Endothelial cell of umbilical vein (primary cell): Measurements from ENCODE around the gene KIF2C. TPM values are rescaled to one million over a fixed set of nuclear protein-coding genes. Genes with fewer than 3 reads are reported as not detected.

Experiments
- BruUV-seq: library from RNA; stranded (reverse); fragments of 400-500 nt; replicated peaks from 2 replicates; lab custom pipeline; 2021; lab: Mats Ljungman, UMichigan
- CTCF ChIA-PET: fragments of 300-600, 350-600 bp; sonication (Branson Sonifier 250); formaldehyde crosslinking; loops from one replicate; lab custom pipeline; 2021; ENCODE audit warnings: antibody characterized with exemption, inconsistent platforms; lab: Charles Lee
- POLR2A ChIA-PET: fragments of 300-600, 350-600 bp; sonication (Branson Sonifier 250); formaldehyde crosslinking; loops from one replicate; lab custom pipeline; 2021; ENCODE audit warnings: antibody characterized with exemption, inconsistent platforms; lab: Charles Lee
- DNase-seq: peaks from one replicate; pipeline ENCODE4 v3.0.0-alpha.2; 2011; ENCODE audit warnings: low read depth, low spot score
- FAIRE-seq: peaks from 2 replicates; lab custom pipeline; 2011; peaks lifted over from hg19 to GRCh38; lab: Jason Lieb, UNC
- H2AFZ ChIP-seq: 2 replicates; pipeline ENCODE4 v1.6.0; 2012; ENCODE audit warnings: low read depth, low read length, control low read depth, inconsistent platforms
- H3K27ac ChIP-seq: 2 replicates; pipeline ENCODE4 v1.5.1; 2011; ENCODE audit warnings: low read depth, mild to moderate bottlenecking, control low read depth, low read length, moderate library complexity; ENCODE audit not compliant: insufficient read depth
- H3K27me3 ChIP-seq, 2 experiments: 2 replicates each; pipeline versions ENCODE4 v1.6.0 to v1.6.1; 2011; ENCODE audit warnings: low read length in 2 of 2, mixed read lengths in 1 of 2; ENCODE audit not compliant: control insufficient read depth in 2 of 2, insufficient read depth in 2 of 2
- H3K36me3 ChIP-seq, 2 experiments: 2 replicates in 1 of 2; 3 replicates in 1 of 2; pipeline ENCODE4 v1.5.1; 2011; ENCODE audit warnings: low read length in 2 of 2, mild to moderate bottlenecking in 1 of 2, moderate library complexity in 1 of 2; ENCODE audit not compliant: control insufficient read depth in 2 of 2, insufficient read depth in 2 of 2; ENCODE audit errors: extremely low read depth in 1 of 2
- H3K4me1 ChIP-seq: 3 replicates; pipeline ENCODE4 v1.5.1; 2011; ENCODE audit warnings: mild to moderate bottlenecking, low read length; ENCODE audit not compliant: control insufficient read depth, insufficient read depth; ENCODE audit errors: extremely low read depth
- H3K4me2 ChIP-seq: 2 replicates; pipeline ENCODE4 v1.6.1; 2011; ENCODE audit warnings: low read length, control low read depth, mixed read lengths; ENCODE audit not compliant: insufficient read depth
- H3K4me3 ChIP-seq, 3 experiments: fragments of 200-600 bp in 1 of 3; sonication (generic), shearing (Covaris generic) in 1 of 3; replicated peaks in 1 of 3; 2 replicates each; pipeline ENCODE4 v1.5.1; 2011 to 2016; ENCODE audit warnings: control low read depth in 3 of 3, low read length in 3 of 3, mild to moderate bottlenecking in 2 of 3, inconsistent platforms in 1 of 3, low read depth in 1 of 3, moderate library complexity in 1 of 3; ENCODE audit not compliant: insufficient read depth in 1 of 3
- H3K79me2 ChIP-seq: 2 replicates; pipeline ENCODE4 v1.6.0; 2012; ENCODE audit warnings: low read length, inconsistent platforms; ENCODE audit not compliant: control insufficient read depth, insufficient read depth
- H3K9ac ChIP-seq: replicated peaks from 2 replicates; pipeline ENCODE3; 2011; ENCODE audit warnings: low read length, control low read depth; ENCODE audit not compliant: insufficient read depth; ENCODE audit errors: extremely low read depth
- H3K9me1 ChIP-seq: replicated peaks from 3 replicates; pipeline ENCODE4 v1.6.0; 2011; ENCODE audit warnings: mild to moderate bottlenecking, low read length; ENCODE audit not compliant: control insufficient read depth, insufficient read depth; ENCODE audit errors: extremely low read depth
- H3K9me3 ChIP-seq: replicated peaks from 2 replicates; pipeline ENCODE4 v1.5.1; 2012; ENCODE audit warnings: low read length, inconsistent platforms; ENCODE audit not compliant: control insufficient read depth, insufficient read depth
- H4K20me1 ChIP-seq: replicated peaks from 2 replicates; pipeline ENCODE3; 2011; ENCODE audit warnings: mild to moderate bottlenecking, low read length; ENCODE audit not compliant: control insufficient read depth, insufficient read depth; ENCODE audit errors: extremely low read depth
- GATA2 ChIP-seq: IDR thresholded peaks from 2 replicates; pipeline ENCODE4 v1.7.0; 2011; ENCODE audit warnings: low read depth, mild to moderate bottlenecking, moderate library complexity, mixed read lengths, low read length; ENCODE audit not compliant: insufficient read length, insufficient read depth
- MYC ChIP-seq: IDR thresholded peaks from one replicate; pipeline ENCODE4 v1.6.1; 2011; ENCODE audit warnings: mild to moderate bottlenecking, low read depth, low read length
- POLR2A ChIP-seq: IDR thresholded peaks from 2 replicates; pipeline ENCODE4 v1.6.1; 2012; ENCODE audit warnings: low read depth, mild to moderate bottlenecking, control low read depth, low read length
- POLR2AphosphoS5 ChIP-seq: IDR thresholded peaks from 2 replicates; pipeline ENCODE4 v1.6.1; 2012; ENCODE audit warnings: low read depth, mild to moderate bottlenecking, control low read depth, low read length, moderate library complexity; ENCODE audit not compliant: insufficient read depth
- dilution Hi-C: fragments of 300-500 bp; cut with MboI; formaldehyde crosslinking; loops from one replicate; pipeline ENCODE4 v1.15.0; 2019; ENCODE audit warnings: low sequenced_read_pairs; ENCODE audit not compliant: extremely low pct_ligation_motif_present
- intact Hi-C: fragments of 100-400 bp; cut with micrococcal nuclease; formaldehyde crosslinking; loops from one replicate; pipeline ENCODE4 v1.10.0; 2022
- polyA plus RNA-seq, 4 experiments: library from polyadenylated mRNA; depleted of rRNA in 3 of 4; stranded (reverse) in 3 of 4; unstranded in 1 of 4; fragments of >200 nt; gene quantifications; 2 replicates each; pipeline versions ENCODE4 v1.2.1 to v1.2.3, GENCODE V29; 2011 to 2012; ENCODE audit warnings: missing spikeins in 1 of 4
- total RNA-seq: library from RNA; stranded (reverse); gene quantifications from 2 replicates; pipeline ENCODE4 v1.2.3, GENCODE V29; 2021
- TF ChIP-seq, protein P1 (sequence below), 2 donors: IDR thresholded peaks; 1 replicate in 1 of 2; 2 replicates in 1 of 2; pipeline ENCODE4 v1.5.1; 2011; ENCODE audit warnings: low read length in 2 of 2, mild to moderate bottlenecking in 2 of 2, moderate library complexity in 2 of 2, control low read depth in 1 of 2, inconsistent platforms in 1 of 2, low read depth in 1 of 2; ENCODE audit not compliant: insufficient read depth in 1 of 2; ENCODE audit errors: extremely low read depth in 1 of 2

The KIF2C gene
- total and polyA plus RNA-seq, 2 donors (not counting 3 experiments of a cell fraction or from before 2014, with no cell fraction given), result 27.1 to 53.7 TPM

DNA sequence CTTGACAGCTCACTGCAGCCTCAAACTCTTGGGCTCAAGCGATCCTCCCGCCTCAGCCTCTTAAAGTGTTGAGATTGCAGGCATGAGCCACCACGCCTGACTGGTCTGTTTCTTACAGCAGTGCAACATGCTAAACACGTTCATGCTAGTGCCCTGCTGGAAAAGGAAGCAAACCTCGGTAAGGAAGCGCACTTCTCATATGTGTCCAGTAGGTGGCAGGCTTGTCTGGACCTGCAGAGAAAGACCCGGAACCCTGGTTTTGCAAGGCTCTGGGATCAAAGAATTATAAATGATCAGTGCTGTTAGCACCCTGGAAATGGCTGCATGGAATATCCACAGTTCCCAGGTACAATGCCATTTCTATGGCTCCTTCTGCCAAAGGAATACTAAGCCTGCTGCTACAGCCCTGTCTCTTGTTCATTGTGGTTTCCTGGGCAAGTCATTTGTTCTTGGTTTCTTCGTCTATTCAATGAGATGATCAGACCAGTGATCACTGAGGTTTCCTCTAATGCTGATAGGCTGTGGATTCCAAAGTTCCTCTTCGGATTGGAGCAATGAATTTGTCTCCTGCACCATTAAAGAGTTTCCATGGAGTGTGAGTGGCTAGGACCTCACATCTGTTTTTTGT lies 24.6 kb upstream of the KIF2C start:
- Histone ChIP-seq H4K20me1 (no peaks in the 10 kb centered on the region), H3K9me1 (no peaks in the 10 kb centered on the region), H3K36me3 (no peaks in the 10 kb centered on the region), H3K4me2 (no peak overlapping the region), H3K9ac (no peak overlapping the region), H3K9me3 (no peaks in the 10 kb centered on the region), H3K79me2 (no peaks in the 10 kb centered on the region), H2AFZ (peak overlapping the region; percentile 82), H3K27ac (no peak overlapping the region), H3K4me3 (no peak overlapping the region), H3K27me3 (peaks cover 4 to 7% of the 10 kb centered on the region in 2 experiments), H3K4me1 (no peaks in the 10 kb centered on the region)
- POLR2A ChIA-PET, result no interaction called here
- intact Hi-C loops (loop anchor here (2.0 kb wide), 1 partner anchor 14 kb away; no protein-coding TSS in a partner anchor), dilution Hi-C loops (no loop called here)
- TF ChIP-seq MYC, result no peak
- TF ChIP-seq, protein P1, sequence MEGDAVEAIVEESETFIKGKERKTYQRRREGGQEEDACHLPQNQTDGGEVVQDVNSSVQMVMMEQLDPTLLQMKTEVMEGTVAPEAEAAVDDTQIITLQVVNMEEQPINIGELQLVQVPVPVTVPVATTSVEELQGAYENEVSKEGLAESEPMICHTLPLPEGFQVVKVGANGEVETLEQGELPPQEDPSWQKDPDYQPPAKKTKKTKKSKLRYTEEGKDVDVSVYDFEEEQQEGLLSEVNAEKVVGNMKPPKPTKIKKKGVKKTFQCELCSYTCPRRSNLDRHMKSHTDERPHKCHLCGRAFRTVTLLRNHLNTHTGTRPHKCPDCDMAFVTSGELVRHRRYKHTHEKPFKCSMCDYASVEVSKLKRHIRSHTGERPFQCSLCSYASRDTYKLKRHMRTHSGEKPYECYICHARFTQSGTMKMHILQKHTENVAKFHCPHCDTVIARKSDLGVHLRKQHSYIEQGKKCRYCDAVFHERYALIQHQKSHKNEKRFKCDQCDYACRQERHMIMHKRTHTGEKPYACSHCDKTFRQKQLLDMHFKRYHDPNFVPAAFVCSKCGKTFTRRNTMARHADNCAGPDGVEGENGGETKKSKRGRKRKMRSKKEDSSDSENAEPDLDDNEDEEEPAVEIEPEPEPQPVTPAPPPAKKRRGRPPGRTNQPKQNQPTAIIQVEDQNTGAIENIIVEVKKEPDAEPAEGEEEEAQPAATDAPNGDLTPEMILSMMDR (IDR thresholded peaks at IDR 0.05; ENCODE audit: extremely low read depth in 1 of 2, insufficient read depth in 1 of 2, low read depth in 1 of 2, low read length in 2 of 2), result peak; percentile 86 to 92
- FAIRE-seq (peak; percentile 98), DNase-seq (peak; percentile 73)
- no TSS peak for BruUV-seq
- CTCF ChIA-PET, result interaction anchor here (0.8 to 1.6 kb wide), 4 partner anchors 12 to 63 kb away, joined by 3 to 6 read pairs (median 3); no protein-coding TSS in a partner anchor

DNA sequence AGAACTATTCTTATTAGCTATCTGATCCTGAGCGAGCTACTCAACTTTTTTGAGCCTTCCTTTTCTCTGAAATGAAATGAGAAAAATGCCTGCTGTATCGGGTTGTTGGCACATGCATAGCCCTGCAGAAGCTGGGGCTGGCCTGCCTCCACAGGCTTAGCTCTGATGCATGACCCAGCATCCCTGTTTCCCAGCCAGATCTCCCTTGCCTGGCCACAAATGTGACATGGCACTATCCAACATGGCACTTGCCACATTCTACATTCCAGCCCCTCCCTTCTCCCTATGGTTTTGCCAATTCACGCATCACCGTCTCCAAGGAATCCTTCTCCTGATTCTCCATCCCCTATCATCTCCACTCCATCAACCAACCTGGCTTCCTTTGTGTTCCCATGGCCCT lies 22.5 kb upstream of the KIF2C start:
- POLR2A ChIA-PET, result no interaction called here
- TF ChIP-seq POLR2AphosphoS5 (no peak), POLR2A (no peak), GATA2 (no peak), MYC (no peak)

More for the DNA sequence above, 22.5 kb upstream of the KIF2C start:
- dilution Hi-C loops, result no loop called here
- Histone ChIP-seq H3K4me3 (no peak overlapping the region), H3K27me3 (peaks cover 3 to 4% of the 10 kb centered on the region in 2 experiments), H3K9me1 (no peaks in the 10 kb centered on the region), H3K36me3 (no peaks in the 10 kb centered on the region), H3K4me1 (no peaks in the 10 kb centered on the region), H3K79me2 (no peaks in the 10 kb centered on the region), H3K9me3 (no peaks in the 10 kb centered on the region), H4K20me1 (no peaks in the 10 kb centered on the region), H3K27ac (no peak overlapping the region), H3K4me2 (no peak overlapping the region), H3K9ac (no peak overlapping the region), H2AFZ (no peak overlapping the region)
- intact Hi-C loops, result no loop called here
- CTCF ChIA-PET, result interaction anchor here (0.7 to 2.5 kb wide), 3 partner anchors 10 to 92 kb away, joined by 3 to 6 read pairs (median 5); no protein-coding TSS in a partner anchor
- FAIRE-seq (no peak), DNase-seq (no peak)
- BruUV-seq, result no TSS peak
